ENCODE data around the gene NOD1. TPM values are rescaled to one million over a fixed set of nuclear protein-coding genes. Genes with fewer than 3 reads are reported as not detected.
"Not testable (repeated sequence)": the region's sequence is repeated elsewhere in the genome, so short reads cannot be mapped to it uniquely, and the experiment has no call there.

NOD1 gene
- polyA plus RNA-seq, 3 donors: 2.8 to 15.0 (median 4.6) TPM

DNA sequence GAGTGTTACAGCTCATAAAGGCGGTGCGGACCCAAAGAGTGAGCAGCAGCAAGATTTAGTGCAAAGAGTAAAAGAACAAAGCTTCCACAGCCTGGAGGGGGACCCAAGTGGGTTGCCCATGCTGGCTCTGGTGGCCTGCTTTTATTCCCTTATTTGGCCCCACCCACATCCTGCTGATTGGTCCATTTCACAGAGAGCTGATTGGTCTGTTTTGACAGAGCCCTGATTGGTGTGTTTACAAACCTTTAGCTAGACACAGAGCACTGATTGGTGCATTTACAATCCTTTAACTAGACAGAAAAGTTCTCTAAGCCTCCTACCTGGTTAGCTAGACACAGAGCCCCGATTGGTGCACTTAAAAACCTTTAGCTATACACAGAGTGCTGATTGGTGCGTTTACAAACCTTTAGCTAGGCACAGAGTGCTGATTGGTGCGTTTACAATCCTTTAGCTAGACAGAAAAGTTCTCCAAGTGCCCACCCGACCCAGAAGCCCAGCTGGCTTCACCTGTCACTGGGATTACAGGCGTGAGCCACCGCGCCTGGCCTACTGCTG is 28.8 kb upstream of the NOD1 start:
- H3K36me3 ChIP-seq (replicated peaks in 1 of 2; ENCODE audit: control insufficient read depth in 1 of 2, insufficient read depth in 2 of 2, low read length in 2 of 2); H3K4me3 ChIP-seq (replicated peaks in 1 of 3; ENCODE audit: low read depth in 2 of 3, low read length in 3 of 3); H3K9ac ChIP-seq (ENCODE audit: insufficient read depth, low read length, poor library complexity, severe bottlenecking); H3K36me3 Mint-ChIP-seq; H3K4me2 ChIP-seq (replicated peaks; ENCODE audit: extremely low read depth, low read length, poor library complexity, severe bottlenecking); H3K27ac Mint-ChIP-seq; H4K20me1 ChIP-seq (ENCODE audit: insufficient read depth, low read length); H3K27ac ChIP-seq (ENCODE audit: low read depth in 1 of 2, low read length in 2 of 2); H3K9me3 ChIP-seq (replicated peaks in 1 of 2; ENCODE audit: control insufficient read depth in 1 of 2, insufficient read depth in 1 of 2, low read length in 2 of 2); H2AFZ ChIP-seq (ENCODE audit: insufficient read depth, low read depth, low read length, poor library complexity, severe bottlenecking); H3K27me3 ChIP-seq (ENCODE audit: control insufficient read depth in 2 of 2, insufficient read depth in 2 of 2, low read length in 2 of 2); DNase-seq; intact Hi-C loops (cut with micrococcal nuclease); H3K27me3 Mint-ChIP-seq (ENCODE audit: low read depth in 3 of 3); H3K4me3 Mint-ChIP-seq: not testable (repeated sequence)
- peaks cover 32% of the 10 kb centered on the region for H3K4me1 Mint-ChIP-seq
- Histone ChIP-seq H3K4me1 (ENCODE audit: control insufficient read depth in 1 of 2, insufficient read depth in 2 of 2, low read length in 2 of 2) (peaks cover 24 to 28% of the 10 kb centered on the region in 2 donors), H3K79me2 (ENCODE audit: insufficient read depth, low read length) (peaks cover 21% of the 10 kb centered on the region)
- 98% methylated on average over 8 of the region's 9 CpGs for WGBS (ENCODE audit: insufficient coverage)
- H3K9me3 Mint-ChIP-seq: peaks cover 0 to 10% (median 7%) of the 10 kb centered on the region in 7 donors

DNA sequence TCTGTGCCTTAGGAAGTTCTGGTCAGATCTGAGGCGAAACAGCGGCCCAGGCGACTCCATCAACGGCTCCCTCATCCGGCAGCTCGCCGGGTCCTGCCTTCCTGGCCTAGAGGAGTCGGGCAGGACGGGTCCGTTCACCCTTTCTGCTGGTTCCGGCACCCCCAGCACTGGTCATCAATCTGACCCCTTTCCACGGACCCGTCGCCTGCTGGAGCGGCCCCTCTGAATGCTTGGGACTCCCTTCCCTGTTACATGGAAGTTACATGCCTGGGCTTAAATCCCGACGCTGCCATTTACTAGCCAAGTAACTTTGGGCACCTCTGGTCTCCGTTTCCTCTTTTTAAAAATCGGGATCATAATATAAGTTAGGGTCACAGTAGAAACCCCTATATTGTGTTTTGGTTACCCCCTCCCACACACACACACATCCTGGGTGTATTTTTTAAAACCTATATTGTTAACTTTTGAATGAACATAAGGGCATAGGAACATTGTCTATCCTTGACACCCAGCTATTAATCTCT is 26.7 kb upstream of the NOD1 start:
- TF ChIP-seq, protein P1, sequence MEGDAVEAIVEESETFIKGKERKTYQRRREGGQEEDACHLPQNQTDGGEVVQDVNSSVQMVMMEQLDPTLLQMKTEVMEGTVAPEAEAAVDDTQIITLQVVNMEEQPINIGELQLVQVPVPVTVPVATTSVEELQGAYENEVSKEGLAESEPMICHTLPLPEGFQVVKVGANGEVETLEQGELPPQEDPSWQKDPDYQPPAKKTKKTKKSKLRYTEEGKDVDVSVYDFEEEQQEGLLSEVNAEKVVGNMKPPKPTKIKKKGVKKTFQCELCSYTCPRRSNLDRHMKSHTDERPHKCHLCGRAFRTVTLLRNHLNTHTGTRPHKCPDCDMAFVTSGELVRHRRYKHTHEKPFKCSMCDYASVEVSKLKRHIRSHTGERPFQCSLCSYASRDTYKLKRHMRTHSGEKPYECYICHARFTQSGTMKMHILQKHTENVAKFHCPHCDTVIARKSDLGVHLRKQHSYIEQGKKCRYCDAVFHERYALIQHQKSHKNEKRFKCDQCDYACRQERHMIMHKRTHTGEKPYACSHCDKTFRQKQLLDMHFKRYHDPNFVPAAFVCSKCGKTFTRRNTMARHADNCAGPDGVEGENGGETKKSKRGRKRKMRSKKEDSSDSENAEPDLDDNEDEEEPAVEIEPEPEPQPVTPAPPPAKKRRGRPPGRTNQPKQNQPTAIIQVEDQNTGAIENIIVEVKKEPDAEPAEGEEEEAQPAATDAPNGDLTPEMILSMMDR (IDR thresholded peaks at IDR 0.05): no peak
- peak overlapping the region; percentile 57 to 99 (median 89) for H3K4me3 ChIP-seq (replicated peaks in 1 of 3; ENCODE audit: low read depth in 2 of 3, low read length in 3 of 3)

More for the DNA sequence above, 26.7 kb upstream of the NOD1 start:
- peaks cover 43% of the 10 kb centered on the region for H3K79me2 ChIP-seq (ENCODE audit: insufficient read depth, low read length)
- Mint-ChIP-seq H3K9me3 (peaks cover 0 to 10% (median 7%) of the 10 kb centered on the region in 7 donors), H3K27me3 (ENCODE audit: low read depth in 3 of 3) (peaks cover 0 to 1% (median 0%) of the 10 kb centered on the region in 3 donors), H3K4me1 (peaks cover 30% of the 10 kb centered on the region), H3K36me3 (peaks cover 4 to 9% of the 10 kb centered on the region in 2 donors), H3K27ac (peak overlapping the region; percentile 78 to 94 (median 90)), H3K4me3 (peak overlapping the region; percentile 91 to 95)
- peak overlapping the region; percentile 99 for H3K4me2 ChIP-seq (replicated peaks; ENCODE audit: extremely low read depth, low read length, poor library complexity, severe bottlenecking)
- peak overlapping the region; percentile 97 for H2AFZ ChIP-seq (ENCODE audit: insufficient read depth, low read depth, low read length, poor library complexity, severe bottlenecking)
- DNase-seq: no peak
- peak overlapping the region; percentile 67 to 87 for H3K27ac ChIP-seq (ENCODE audit: low read depth in 1 of 2, low read length in 2 of 2)
- no peaks in the 10 kb centered on the region for H3K36me3 ChIP-seq (replicated peaks in 1 of 2; ENCODE audit: control insufficient read depth in 1 of 2, insufficient read depth in 2 of 2, low read length in 2 of 2)
- peaks cover 0 to 4% of the 10 kb centered on the region in 2 donors for H3K9me3 ChIP-seq (replicated peaks in 1 of 2; ENCODE audit: control insufficient read depth in 1 of 2, insufficient read depth in 1 of 2, low read length in 2 of 2)
- H3K27me3 ChIP-seq (ENCODE audit: control insufficient read depth in 2 of 2, insufficient read depth in 2 of 2, low read length in 2 of 2): no peaks in the 10 kb centered on the region
- intact Hi-C loops (cut with micrococcal nuclease): loop anchor here in 1 of 2 donors (2.0 kb wide), 1 partner anchor 90 kb away; the partner anchor contains the start of gene GARS1
- H3K9ac ChIP-seq (ENCODE audit: insufficient read depth, low read length, poor library complexity, severe bottlenecking): peak overlapping the region; percentile 83
- peaks cover 4% of the 10 kb centered on the region for H4K20me1 ChIP-seq (ENCODE audit: insufficient read depth, low read length)
- peaks cover 24 to 29% of the 10 kb centered on the region in 2 donors for H3K4me1 ChIP-seq (ENCODE audit: control insufficient read depth in 1 of 2, insufficient read depth in 2 of 2, low read length in 2 of 2)
- 0% methylated on average over 15 of the region's 19 CpGs for WGBS (ENCODE audit: insufficient coverage)

Measured in CD14-positive monocyte (primary cell).